Measurements from ENCODE around the gene ARL5B.

Gene ARL5B

DNA sequence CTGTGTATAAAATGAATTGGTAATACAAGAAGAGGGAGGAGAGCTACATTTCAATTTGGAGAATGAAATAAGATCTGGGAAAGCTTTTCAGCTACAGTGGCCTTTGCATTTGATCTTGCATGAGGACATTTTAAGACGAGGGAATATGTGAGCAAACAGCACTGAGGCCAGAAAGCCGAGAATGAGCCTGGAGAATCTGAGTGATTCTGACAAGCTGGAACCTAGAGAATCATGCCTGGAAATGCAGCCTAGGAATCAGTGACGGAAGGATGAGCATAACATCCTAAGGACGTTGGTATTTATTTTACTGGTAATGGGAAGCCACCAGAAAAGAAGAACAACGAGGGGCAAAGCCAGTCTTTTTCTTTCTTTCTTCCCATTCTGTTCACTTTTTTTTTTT lies 44.3 kb downstream of the ARL5B start:
- DNase-seq (ENCODE audit: low read depth in 3 of 3): no peak

- no peak for DNase-seq (ENCODE audit: low read depth in 3 of 3)
These were observed 51.0 kb downstream of the ARL5B start for GRCh38 chr10:18710201-18710653.

- no peak for DNase-seq (ENCODE audit: low read depth in 3 of 3)
These were observed 53.8 kb downstream of the ARL5B start for GRCh38 chr10:18713077-18713476.

GRCh38 chr10:18718991-18719390 lies 59.8 kb downstream of the ARL5B start:
- DNase-seq (ENCODE audit: low read depth in 3 of 3): no peak

DNA sequence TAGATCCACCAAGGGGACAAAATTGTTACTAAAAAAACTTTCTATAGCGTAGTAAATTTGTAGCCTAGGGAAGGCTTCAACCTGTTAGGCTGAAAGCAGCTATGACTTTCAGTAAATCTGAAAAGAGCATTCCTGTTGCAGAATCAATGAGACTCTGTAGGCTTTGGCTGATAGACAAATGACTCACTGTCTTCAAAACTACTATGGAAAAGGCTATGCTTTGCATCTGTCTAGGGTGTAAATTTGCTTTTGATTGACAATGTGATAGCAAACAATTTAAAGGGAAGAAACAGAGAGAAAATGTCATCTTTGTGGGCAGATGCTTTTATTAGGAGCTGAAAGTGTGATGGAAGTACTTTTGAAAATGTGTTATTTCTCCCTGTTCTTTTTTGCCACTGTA lies 60.6 kb downstream of the ARL5B start:
- no peak for DNase-seq (ENCODE audit: low read depth in 3 of 3)

DNA sequence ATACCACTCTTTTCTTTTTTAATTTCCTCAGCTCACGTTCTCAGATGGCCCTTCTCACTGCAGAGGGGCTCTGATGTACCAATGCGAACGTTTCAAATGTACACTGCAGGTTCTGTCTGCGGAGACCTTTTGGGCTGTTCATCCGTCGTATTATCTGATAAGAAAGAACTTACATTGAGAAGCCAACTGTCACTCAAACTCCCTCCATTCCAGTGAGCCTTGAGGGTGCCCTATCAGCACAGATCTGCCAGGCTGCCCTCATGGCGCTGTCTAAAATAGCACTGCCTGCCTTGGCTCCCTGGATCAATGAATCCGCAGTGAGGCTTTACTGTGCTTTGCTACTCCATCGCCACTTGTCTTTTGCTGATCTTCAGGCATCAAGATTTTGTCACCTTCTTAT lies 61.8 kb downstream of the ARL5B start:
- no peak for DNase-seq (ENCODE audit: low read depth in 3 of 3)

- no peak for DNase-seq (ENCODE audit: low read depth in 3 of 3)
These were observed 64.6 kb downstream of the ARL5B start for GRCh38 chr10:18723801-18724200.

Data from stimulated activated CD4-positive, alpha-beta T cell treated with anti-CD3 and anti-CD28 coated beads, TNF-alpha, amount 100 ng/mL, for 4 hours (primary cell).